H1 (cell line): ENCODE data around the gene POLR3K. TPM values are rescaled to one million over a fixed set of nuclear protein-coding genes. Genes with fewer than 3 reads are reported as not detected.

Experiments
- ASH2L ChIP-seq: fragments of 200-600, 300-600 bp; sonication (generic); IDR thresholded peaks from one replicate; pipeline ENCODE4 v1.7.1; 2017; ENCODE audit warnings: low read length
- CBX8 ChIP-seq: fragments of 300-800, 300-1000 bp; sonication (generic); IDR thresholded peaks from 2 replicates; pipeline ENCODE4 v1.7.1; 2016; ENCODE audit warnings: low read depth, low read length, borderline replicate concordance
- CREB1 ChIP-seq: IDR thresholded peaks from 2 replicates; pipeline ENCODE4 v1.6.1; 2012; ENCODE audit warnings: inconsistent platforms
- HDAC2 ChIP-seq, 2 experiments: fragments of 300-600 bp in 1 of 2; sonication (generic) in 1 of 2; IDR thresholded peaks; 2 replicates each; pipeline ENCODE4 v1.6.1; 2011 to 2012; ENCODE audit warnings: low read depth in 2 of 2, low read length in 2 of 2, mild to moderate bottlenecking in 2 of 2, moderate library complexity in 2 of 2, borderline replicate concordance in 1 of 2, inconsistent platforms in 1 of 2
- PHF8 ChIP-seq: fragments of 200-600 bp; sonication (generic); conservative IDR thresholded peaks from 2 replicates; pipeline ENCODE4 v1.7.1; 2012; ENCODE audit warnings: low read depth, mild to moderate bottlenecking, inconsistent platforms, low read length, moderate library complexity
- RBBP5 ChIP-seq: IDR thresholded peaks from 2 replicates; pipeline ENCODE4 v1.7.1; 2012; ENCODE audit warnings: low read depth, mild to moderate bottlenecking, inconsistent platforms, low read length, moderate library complexity, borderline replicate concordance
- RXRA ChIP-seq: IDR thresholded peaks from 2 replicates; pipeline ENCODE4 v1.6.1; 2011; ENCODE audit warnings: low read depth, mild to moderate bottlenecking, low read length, moderate library complexity; ENCODE audit not compliant: insufficient read depth
- TAF1 ChIP-seq: IDR thresholded peaks from 2 replicates; pipeline ENCODE4 v1.6.1; 2011; ENCODE audit warnings: mild to moderate bottlenecking, low read depth, low read length
- YY1 ChIP-seq: IDR thresholded peaks from 2 replicates; pipeline ENCODE4 v1.6.1; 2011; ENCODE audit warnings: low read depth, mild to moderate bottlenecking, low read length
- ZNF274 ChIP-seq: IDR thresholded peaks from 2 replicates; pipeline ENCODE4 v1.7.0; 2012; ENCODE audit warnings: low read length, borderline replicate concordance; ENCODE audit errors: extremely low read depth
- polyA plus RNA-seq, 7 experiments: library from polyadenylated mRNA; depleted of rRNA in 3 of 7; stranded (reverse) in 5 of 7; unstranded in 2 of 7; fragments of >200 nt in 5 of 7; fragments of 200-250 nt in 2 of 7; gene quantifications; 1 replicate in 5 of 7; 2 replicates in 1 of 7; 4 replicates in 1 of 7; pipeline versions ENCODE4 v1.2.1 to v1.2.3, GENCODE V29; 2011 to 2013; ENCODE audit warnings: missing spikeins in 2 of 7, mixed read lengths in 2 of 7
- total RNA-seq: library from RNA; stranded (reverse); fragmentation: NEBNext Ultra II Directional; extraction: Animal tissue kit (Norgen Biotek cat#: 25700); gene quantifications from 2 replicates; pipeline ENCODE4 v1.2.1, GENCODE V29; 2021
- TF ChIP-seq, protein P1 (sequence below): IDR thresholded peaks from 2 replicates; pipeline ENCODE4 v1.6.1; 2011; ENCODE audit warnings: low read length, improper control_type of control experiment

The POLR3K gene
- total and polyA plus RNA-seq, 2 of the 8 experiments (the other 6 are each of a cell fraction or from before 2014, with no cell fraction given) = 45.4 to 80.5 TPM

DNA sequence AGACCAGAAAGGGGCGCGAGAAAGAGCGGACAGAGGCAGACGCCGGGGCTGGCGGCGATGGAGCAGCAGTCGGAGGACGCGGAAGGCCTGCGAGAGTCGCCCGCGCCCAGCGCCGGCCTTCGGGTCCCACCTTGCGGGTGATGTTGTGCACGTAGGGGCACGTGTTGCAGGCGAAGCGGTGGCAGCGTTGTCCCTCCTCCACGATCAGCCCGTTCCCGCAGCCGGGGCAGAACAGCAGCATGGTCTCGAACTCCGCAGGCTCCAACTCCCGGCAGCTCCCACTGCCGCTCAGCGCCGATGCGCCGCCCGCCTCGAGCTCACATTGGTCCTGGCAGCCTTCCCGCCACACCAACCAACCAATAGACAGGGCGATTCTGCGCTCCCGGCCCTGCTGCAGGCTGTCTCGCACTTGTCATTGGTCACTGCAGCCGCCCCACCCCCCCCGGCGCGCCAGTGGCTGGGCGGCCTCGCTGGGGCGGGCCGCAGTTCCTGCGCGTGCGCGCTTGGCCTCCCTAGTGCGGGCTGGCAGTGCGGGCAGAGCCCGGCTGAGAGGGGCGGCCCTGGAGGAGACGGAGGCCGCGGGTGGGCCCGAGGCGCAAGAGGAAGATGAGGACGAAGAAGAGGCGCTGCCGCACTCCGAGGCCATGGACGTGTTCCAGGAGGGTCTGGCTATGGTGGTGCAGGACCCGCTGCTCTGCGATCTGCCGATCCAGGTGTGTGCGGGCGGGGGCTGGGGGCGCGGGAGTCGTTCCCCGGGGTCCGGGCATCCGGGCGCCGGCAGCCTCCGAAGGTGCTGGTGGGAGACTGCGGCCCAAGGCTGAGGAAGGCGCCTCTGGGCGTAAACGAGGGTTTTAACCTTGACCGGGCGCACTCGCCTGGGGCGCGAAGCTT is at the start of gene POLR3K, which contains the start of gene SNRNP25 (continued):
- TF ChIP-seq, protein P1, sequence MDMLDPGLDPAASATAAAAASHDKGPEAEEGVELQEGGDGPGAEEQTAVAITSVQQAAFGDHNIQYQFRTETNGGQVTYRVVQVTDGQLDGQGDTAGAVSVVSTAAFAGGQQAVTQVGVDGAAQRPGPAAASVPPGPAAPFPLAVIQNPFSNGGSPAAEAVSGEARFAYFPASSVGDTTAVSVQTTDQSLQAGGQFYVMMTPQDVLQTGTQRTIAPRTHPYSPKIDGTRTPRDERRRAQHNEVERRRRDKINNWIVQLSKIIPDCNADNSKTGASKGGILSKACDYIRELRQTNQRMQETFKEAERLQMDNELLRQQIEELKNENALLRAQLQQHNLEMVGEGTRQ = no peak
- TF ChIP-seq YY1 (no peak), PHF8 (peak; percentile 76), RXRA (no peak), HDAC2 (IDR thresholded peaks at IDR 0.05; ENCODE audit: borderline replicate concordance in 1 of 2, low read depth in 2 of 2, low read length in 2 of 2) (no peak; a peak in 1 of 4 replicates), CBX8 (no peak), TAF1 (peak; percentile 80), ASH2L (peak; percentile 16), ZNF274 (no peak), CREB1 (peak; percentile 70), RBBP5 (no peak)
